GM18526 (cell line): ENCODE results near the gene GNG12.

Experiments used
- POLR2A ChIP-seq: IDR thresholded peaks from 3 replicates; pipeline ENCODE4 v1.6.1; 2011; ENCODE audit not compliant: insufficient read length; ENCODE audit errors: extremely low read depth

GNG12 gene

GRCh38 chr1:67674260-67675011, 158.8 kb downstream of the GNG12 start:
- TF ChIP-seq POLR2A = no peak

- no peak for TF ChIP-seq POLR2A
Measured at GRCh38 chr1:67673468-67674201, 159.6 kb downstream of the GNG12 start.

GRCh38 chr1:67672260-67672803, 160.9 kb downstream of the GNG12 start:
- no peak for TF ChIP-seq POLR2A

- no peak for TF ChIP-seq POLR2A
Measured at GRCh38 chr1:67668660-67669059, 164.6 kb downstream of the GNG12 start.

GRCh38 chr1:67666636-67667035, 166.6 kb downstream of the GNG12 start:
- TF ChIP-seq POLR2A = no peak

- no peak for TF ChIP-seq POLR2A
Measured at GRCh38 chr1:67664048-67664447, 169.2 kb downstream of the GNG12 start.

GRCh38 chr1:67662884-67663283, 170.4 kb downstream of the GNG12 start:
- TF ChIP-seq POLR2A = no peak

- no peak for TF ChIP-seq POLR2A
Measured at GRCh38 chr1:67659229-67659628, 174.0 kb downstream of the GNG12 start.

GRCh38 chr1:67655581-67655980, 177.7 kb downstream of the GNG12 start:
- TF ChIP-seq POLR2A = no peak

GRCh38 chr1:67653304-67653703, 180.0 kb downstream of the GNG12 start:
- TF ChIP-seq POLR2A = no peak

- no peak for TF ChIP-seq POLR2A
Measured at GRCh38 chr1:67652800-67653199, 180.5 kb downstream of the GNG12 start.
